Stimulated activated CD8-positive, alpha-beta memory T cell treated with anti-CD3 and anti-CD28 coated beads, Interleukin-12 subunit alpha, Interleukin-12 subunit beta, amount 100 ng/mL, for 4 hours (primary cell): ENCODE data around the gene PCSK4.
A peak's percentile ranks its signal among the peaks of the same experiment; 100 is the strongest.
"Not testable (repeated sequence)": the region's sequence is repeated elsewhere in the genome, so short reads cannot be mapped to it uniquely, and the experiment has no call there.

Experiments
- DNase-seq: peaks from one replicate; pipeline ENCODE4 v3.0.0-alpha.2; 2020; ENCODE audit warnings: low read depth

The PCSK4 gene

DNA sequence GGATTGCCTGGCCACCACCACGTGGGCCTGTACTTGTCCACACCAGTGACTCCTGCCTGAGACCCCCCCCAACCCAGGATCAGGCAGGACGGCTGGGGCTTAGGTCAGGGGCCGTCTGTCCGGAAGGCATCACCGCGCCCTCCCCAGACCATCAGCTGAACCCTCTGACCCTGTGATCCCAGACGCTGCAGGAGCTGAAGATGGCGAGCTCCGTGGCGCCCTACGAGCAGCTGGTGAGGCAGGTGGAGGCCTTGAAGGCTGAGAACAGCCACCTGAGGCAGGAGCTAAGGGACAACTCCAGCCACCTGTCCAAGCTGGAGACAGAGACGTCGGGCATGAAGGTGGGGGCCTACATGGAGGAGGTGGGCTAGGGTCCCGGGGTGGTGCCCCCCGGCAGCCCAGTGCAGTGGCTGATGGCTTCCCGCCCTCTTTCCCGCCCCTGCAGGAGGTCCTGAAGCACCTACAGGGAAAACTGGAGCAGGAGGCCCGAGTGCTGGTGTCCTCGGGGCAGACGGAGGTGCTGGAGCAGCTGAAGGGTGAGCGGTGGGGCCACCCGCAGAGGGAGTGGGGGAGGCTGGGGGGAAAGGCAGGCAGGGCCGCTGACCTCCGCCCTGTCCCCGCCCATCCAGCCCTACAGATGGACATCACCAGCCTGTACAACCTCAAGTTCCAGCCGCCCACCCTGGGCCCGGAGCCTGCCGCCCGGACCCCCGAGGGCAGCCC is 37.2 kb downstream of the PCSK4 start:
- DNase-seq: no peak

DNA sequence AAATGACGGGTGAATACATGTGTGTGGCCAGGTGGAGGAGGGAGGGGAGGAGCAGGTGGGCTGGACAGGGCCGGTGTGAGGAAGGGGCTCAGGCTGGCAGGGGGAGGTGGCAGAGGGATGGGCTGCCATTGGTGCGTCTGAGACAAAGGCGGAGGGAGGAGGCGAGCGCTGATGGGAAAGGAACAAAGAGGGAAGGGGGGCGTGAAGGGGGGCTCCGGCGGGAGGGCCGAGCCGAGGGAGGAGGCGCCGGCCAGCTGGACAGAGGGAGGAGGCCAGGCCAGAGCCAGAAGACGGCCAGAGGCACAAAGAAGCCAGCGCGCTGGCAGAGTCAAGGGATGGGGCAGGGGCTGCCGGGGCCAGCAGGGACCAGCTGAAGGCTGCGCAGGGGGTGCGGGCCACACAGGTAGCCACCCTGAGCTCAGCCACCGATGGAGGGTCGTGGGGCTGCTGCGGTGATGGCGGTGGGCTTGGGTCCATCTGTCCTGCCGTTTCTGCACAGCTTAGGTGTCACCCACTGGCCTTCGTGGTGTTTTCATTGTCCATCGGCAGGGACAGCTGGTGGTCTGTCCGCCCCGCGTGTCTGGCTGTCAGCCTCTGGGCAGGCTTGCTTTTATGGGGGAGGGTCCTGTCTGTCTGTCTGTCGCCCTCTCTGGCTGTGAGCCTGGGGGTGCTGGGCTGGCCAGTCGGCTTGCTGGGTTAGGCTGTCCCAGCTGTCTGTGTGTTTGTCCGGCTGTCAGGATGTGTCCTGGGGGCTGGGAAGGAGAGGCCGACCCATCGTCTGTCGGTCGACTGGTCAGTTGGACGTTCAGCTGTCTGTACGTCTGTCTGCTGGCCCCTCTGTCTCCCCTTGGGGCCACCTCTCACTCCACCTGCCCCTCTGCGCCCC is 38.0 kb downstream of the PCSK4 start:
- no peak for DNase-seq

DNA sequence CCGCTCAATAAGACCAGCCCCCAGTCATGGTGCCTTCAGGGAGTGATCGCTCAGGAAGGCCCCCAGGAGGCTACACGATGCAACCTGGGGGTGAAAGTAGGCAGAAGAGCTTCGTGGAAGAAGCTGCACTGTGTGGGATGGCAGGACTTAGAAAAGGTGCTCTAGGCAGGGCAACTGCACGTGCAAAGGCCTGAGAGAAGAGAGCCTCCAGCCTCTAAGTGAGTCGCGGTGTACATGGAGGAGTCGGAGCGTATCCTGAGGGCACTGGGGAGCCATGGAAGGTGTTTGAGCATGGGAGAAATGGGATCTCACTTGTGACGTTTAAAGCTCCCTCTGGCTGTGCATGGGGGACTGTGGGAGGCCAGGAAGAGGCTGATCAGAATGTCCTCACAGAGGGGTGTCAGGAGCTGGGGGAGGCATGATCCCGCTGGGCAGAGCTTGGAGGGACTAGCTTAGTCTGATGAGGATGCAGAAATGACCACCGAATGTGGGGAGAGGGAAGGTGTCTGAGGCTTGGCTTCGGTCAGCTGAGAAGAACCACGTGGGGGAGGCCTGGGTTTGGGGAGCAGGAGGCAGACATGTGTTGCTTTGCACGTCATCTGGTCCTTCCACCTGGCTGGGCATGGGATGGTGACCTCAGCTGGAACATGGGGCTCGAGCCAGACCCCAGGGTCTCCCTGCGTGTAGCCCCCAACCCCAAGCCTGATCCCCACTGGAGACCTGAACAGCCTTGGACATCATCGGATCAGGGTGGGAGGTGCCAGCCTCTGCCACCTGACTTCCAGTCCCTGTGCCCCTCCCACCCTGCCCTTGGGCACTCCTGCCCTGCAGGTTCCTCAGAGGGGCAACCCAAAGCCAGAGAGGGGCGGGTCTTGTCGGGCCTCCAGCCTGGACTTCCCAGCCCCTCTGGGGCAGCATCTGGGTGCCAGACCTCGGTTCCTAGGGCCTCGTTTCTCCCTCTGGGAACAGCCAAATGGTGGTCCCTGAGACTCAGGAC is 39.1 kb downstream of the PCSK4 start:
- DNase-seq: no peak

DNA sequence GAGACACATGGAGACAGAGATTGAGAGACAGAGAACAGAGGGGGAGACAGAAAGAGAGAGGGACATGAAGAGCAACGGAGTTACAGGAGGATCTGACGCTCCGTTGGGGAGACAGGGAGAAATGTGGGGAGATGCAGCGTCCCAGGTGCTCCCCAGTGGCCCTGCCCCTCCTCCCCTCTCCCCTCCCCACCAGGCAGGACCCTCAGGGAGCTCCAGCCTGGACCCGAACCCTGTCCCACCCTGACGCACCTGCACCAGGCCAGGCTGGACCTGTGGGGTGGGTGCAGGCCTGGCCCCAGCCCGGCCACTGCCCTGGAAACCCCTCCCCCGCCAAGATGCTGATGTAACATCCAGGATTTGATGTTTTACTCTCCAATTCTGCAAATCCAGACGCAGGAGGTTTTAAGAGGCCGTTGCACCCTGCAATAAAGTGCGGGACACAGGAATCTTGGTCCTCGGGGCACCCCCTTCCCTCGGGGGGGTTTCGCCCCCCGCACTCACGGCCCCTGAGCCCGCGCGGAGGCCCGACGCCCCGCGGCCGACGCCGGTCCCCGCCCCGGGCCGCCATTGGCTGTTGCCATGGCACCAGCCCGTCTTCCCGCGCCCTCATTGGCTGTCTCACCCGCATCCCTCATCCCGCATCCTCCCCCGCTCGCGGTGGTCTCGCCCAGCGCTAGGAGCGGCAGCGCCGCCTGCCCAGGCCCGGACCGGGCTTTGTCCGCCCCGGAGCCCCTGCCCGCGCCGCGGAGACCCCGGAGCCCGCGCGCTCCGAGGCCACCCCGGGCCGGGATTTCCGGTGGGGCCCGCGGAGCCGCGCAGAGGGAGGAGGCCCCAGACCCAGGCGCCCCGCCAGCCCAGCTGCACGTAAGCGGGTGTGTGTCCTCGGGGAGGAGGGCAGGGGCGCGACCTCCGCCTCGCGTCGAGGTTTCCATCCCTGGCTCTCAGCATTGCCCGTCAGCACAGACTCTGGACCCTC is 40.4 kb downstream of the PCSK4 start, which contains the start of gene APC2:
APC2 (plus strand) TSS at position 655 of the 976 bp plus-strand sequence. CDS start 2,881 bp downstream, outside the sequence.
- DNase-seq: no peak

DNA sequence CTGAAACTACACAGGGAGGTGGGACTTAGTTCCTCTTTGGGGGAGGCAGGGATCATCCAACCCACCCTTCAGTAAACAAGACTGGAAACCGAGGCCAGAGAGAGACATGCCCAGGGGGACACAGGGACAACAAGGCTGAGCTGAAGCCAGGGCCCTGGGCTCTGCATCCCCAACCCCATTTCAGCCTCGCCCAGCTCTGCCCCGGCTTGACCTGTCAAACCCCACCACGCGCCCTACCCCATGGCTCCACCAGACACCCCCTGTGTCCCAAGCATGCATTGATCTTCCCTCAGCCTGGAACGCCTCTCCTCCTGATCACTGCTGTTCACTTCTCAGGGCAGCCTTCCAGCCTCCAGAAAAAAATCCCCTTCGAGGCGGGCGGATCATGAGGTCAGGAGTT is 42.2 kb downstream of the PCSK4 start:
- no peak for DNase-seq

DNA sequence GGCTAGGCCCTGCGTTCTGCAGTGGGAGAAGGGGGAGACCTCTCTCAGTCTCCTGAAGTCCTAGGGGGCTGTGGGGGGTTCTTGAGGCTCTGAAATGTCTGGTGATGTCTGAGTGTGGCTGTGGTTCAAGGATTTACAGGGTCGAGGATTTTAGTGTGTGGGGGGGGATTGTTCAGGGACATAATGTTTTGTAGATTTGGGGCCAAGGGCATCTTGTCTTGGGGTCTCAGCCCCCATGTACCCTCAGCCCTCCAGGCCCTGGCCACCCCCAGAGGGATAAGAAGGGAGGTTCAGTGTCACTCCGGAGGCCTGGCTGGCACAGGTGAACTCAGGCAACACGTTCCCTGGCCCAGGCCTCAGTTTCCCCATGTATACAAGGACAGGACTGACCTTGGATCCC is 42.6 kb downstream of the PCSK4 start:
- DNase-seq: no peak

DNA sequence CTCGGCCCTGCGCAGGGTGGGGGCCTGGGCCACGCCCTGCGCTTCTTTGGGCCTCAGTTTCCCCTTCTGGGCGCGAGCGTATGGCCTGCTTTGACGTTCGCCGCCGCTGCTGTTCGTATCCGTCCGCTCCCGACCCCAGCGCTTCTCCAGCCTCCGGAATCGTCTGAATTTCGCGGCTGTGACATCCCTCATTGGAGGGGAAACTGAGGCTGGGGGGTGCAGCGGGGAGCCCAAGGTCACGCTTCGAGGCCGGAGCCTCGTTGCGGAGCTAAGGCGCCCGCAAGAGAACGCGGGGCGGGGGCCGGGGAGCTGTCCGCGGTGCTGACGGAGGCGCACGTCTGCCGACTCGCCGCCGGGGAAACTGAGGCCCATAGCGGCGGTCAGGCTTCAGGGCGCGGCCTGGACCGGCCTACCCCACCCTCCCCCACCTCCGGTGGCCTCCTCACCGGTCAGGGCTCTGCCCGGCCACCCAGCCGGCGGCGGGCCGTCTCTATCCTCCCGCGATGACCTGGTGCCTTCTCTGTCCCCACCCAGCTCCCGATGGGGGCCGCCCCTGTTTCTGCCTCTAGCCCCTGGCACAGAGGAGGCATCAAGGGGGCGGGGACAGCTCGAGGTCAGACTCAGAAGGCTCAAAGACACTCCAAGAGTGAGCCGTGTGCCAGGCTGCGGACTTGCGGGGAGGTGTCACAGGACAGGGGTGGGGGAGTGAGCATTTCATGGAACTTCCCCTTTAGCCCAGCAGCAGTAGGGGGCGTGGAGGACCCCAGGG is 43.3 kb downstream of the PCSK4 start:
- no peak for DNase-seq

DNA sequence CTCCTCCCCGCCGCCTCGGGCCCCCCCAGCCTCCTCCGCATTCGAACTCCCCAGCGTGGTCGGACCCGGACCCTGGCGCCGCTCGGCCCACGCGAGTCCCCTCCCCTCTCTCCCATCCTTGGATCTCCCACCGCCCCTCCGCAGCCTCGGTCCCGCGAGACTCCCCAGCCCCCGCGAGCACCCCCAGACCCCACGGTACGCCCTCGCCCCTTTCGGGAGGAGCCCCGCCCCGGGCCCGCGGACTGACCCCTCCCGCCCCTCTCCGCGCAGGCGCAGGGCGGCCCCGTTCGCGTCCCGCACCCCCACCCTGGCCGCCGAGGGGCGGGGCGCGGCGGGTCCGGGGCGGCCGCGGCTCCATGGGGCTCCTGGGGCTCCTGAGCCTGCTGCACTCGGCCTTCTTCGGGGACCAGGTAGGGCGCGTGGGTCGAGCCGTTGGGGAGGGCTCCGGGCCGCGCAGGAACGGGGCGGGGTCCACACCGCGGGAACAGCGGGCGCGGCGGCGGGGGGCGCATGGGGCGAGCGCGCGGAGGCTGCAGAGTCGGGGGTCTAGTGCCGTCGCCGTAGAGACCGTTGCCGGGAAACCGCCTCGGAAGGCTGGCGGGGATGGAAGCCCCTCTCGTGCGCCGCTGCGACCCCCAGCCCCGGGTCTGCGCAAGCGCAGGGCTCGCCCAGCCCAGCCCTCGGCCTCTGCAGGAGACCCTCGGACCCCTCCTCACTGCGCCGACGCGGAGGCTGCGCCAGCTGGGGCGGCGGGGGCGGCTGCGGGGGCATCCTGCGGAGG is 44.0 kb downstream of the PCSK4 start:
- no peak for DNase-seq

DNA sequence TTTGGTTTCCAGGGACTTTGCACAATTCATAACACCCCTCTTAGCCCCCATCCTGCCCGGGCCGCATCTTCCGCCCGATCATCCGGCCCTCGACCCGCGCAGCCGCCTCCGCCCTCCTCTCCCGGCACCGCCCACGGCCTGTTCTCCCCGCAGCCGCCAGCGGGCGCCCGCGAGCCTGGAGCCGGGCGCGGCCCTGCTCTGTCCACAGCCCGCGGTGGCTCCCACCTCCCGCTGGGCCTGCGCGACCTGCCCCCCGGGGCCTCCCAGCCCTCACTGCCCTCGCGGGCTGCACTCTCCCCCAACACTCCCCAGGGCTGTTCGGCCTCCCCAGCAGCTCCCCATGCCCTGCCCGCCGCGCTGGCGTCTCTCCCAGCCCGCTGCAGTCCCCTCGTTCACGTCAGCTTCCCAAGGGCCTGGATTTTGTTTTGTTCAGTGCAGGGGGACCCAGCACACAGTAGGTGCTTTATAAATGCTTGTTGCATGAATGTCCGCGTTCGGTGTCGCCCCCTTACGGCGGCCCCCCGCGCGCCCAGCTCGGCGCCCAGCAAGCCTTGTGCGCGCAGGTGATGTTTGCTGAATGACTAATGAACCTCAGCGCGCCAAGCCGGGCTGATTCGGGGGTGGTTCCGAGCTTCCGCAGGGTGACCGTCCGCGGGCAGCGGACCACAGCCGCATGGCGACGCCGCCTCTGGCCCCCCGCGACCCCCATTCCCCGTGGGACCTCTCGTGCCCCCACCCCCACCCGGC is 44.8 kb downstream of the PCSK4 start:
- DNase-seq: peak; percentile 68

DNA sequence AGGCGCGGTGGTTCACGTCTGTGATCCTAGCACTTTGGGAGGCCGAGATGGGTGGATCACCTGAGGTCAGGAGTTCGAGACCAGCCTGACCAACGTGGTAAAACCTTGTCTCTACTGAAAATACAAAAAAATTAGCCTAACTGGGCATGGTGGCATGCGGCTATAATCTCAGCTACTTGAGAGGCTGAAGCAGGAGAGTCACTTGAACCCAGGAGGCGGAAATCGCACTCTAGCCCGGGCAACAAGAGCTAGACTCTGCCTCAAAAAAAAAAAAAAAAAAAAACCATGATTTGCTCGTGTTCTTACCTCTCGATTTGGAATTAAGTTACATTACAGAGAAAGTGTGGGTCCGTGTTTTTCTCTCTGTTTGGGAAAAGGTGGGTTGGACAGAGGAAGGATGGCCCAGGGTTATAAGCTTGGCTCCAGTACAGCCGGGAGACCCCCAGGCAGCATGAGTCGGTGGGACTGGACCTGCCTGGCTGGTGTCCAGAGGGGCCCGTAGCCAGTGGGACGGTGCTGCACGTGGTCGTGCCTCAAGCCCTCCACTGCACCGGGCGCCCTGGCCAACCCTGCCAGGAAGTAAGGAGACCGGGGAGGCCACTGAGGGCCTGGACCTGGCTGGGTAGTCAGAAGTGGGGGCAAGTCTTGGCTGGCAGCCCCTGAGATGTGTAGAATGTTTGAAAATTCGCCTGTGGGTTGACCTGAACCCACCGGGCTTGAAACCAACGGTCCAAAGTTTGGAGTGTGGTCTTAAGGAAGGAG is 48.3 kb downstream of the PCSK4 start:
- no peak for DNase-seq

DNA sequence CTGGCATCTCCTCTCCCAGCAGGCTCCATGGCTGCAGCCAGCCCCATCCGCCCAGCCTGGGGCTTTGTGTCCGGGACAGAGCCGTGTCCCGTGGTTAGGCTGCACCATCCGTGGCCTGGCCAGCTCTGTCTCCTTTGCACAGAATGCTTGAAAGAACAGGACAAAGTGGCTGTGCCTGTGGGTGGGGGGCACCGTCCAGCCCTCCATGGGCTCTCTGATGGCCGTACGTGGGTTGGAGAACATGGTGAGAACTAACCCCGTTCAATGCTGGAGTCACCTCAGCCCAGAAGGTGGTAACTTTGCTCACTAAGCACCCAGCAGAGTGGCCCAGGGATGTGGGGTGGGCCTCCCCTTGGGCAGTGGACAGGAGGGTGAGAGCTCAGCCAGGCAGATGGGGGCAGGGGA is 49.1 kb downstream of the PCSK4 start:
- DNase-seq: no peak

DNA sequence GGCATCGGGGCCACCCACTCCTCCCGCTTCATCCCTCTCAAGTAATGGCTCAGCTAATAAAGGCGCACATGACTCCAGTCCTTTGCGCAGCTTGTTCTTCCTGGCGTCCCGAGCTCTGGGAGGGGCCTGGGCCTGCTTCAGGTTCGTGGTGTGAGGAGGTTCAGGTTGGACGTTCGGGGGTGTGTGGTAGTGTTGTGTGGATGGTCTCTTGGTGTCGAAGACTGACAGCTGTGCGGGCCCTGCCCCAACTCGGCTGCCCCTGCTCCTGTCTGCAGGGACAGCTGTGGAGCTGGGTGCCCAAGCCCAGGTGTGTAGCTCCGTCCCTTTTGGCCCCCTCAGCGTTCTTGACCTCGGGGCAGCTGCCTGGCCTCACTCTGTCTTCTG is 49.7 kb downstream of the PCSK4 start:
- no peak for DNase-seq

DNA sequence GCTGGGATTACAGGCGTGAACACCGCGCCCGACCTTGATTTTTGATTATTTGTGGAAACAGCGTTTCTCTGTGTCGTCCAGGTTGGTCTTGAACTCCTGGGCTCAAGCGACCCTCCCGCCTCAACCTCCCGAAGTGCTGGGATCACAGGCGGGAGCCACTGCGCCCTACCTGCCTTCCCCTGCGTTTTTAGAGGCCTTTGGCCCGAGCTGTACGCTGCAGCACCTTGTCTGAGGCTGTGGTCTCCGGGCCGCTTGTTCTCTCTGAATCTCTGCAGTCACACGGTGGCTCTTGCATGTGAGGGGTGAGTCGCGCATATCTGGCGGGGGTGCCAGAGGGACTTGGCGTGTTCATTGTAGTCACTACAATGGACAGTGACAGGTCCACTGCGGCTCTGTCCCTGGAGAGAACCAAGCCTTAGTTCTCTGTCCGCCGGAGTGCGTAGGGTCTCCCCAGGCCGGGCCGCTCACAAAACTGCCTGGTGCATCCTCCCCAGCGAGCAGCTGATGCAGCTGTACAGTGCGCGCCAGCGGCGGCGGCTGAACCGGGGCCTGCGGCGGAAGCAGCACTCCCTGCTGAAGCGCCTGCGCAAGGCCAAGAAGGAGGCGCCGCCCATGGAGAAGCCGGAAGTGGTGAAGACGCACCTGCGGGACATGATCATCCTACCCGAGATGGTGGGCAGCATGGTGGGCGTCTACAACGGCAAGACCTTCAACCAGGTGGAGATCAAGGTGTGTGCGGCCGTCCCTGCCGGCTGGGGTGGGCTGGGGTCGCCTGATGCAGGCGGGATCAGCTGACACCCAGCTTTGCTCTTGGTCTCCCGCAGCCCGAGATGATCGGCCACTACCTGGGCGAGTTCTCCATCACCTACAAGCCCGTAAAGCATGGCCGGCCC is 50.4 kb downstream of the PCSK4 start:
- not testable (repeated sequence) for DNase-seq

DNA sequence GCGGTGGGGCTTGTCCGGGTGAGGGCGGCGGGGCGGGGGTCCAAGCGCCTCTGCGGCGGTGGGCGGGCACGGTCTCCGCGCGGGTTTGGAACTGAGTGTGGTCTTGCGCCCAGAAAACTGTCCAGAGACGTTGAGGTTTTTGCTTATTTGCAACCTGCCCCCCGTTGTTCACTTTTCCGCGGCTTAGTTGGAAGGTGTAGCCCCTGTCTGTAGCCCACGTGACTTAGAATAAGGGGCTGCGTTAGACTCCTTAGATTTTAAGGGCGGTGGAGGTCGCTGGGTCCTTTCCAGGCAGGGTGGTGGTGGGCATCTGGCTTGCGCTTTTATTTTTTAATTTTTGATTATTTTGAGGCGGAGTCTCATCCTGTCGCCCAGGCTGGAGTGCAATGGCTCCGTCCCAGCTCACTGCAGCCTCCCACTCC is 51.2 kb downstream of the PCSK4 start:
- no peak for DNase-seq

DNA sequence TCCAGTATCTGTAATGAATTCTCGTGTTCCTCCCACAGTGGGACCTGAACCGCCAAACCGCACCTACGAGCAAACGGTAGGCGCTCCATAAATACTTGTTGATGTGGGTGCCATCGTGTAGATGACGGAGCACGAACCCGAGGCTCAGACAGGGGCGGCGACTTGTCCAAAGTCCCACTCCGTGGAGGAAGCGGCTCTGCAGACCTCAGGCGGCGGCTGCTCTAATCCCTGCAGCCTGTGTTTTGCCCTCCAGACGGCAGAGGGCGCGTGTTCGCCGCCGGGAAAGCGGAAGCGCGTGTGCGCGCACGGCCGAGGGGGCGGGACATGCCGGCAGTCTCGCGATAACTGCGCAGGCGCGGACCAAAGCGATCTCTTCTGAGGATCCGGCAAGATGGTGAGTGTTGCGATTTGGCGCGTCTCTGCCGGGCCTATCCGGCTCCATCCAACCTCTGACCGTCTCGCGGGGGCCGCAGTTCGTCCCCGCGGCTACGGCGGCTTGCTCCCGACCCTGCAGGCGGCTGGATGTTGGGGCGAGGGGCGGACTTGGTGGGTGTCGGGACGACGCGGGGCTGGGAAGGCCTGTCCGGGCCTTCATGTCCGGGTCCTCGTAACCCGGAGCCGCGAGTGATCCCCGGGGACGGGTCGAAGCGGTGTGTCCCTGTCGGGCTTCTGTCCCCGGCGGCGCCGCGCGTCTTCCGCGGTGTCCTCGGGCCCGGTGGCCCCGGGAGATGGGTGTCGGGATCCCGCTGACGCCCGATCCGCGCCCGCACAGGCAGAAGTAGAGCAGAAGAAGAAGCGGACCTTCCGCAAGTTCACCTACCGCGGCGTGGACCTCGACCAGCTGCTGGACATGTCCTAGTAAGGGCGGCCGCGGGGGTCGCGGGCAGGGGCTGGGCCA is 51.9 kb downstream of the PCSK4 start, which contains the start of gene RPS15:
RPS15 (plus strand) TSS at position 362 of the 898 bp plus-strand sequence; CDS start at position 392, 30 bp downstream.
- DNase-seq: peak; percentile 92
